ENCODE results near the gene TTYH3.

- TF ChIP-seq GLIS2 (tag by site-specific recombination; IDR thresholded peaks at IDR 0.05) (no peak), ZBTB49 (tag by site-specific recombination; IDR thresholded peaks at IDR 0.05; ENCODE audit: low read depth) (no peak), CTCF (tag by site-specific recombination; IDR thresholded peaks at IDR 0.05) (no peak), ZBTB26 (tag by site-specific recombination; optimal IDR thresholded peaks at IDR 0.05) (no peak), ZNF555 (tag by site-specific recombination; conservative IDR thresholded peaks at IDR 0.05) (no peak), RBAK (tag by site-specific recombination; IDR thresholded peaks at IDR 0.05) (no peak), ZNF501 (tag by site-specific recombination; IDR thresholded peaks at IDR 0.05) (no peak), REST (tag by site-specific recombination; IDR thresholded peaks at IDR 0.05) (no peak), KLF1 (tag by site-specific recombination; IDR thresholded peaks at IDR 0.05) (no peak), TSHZ1 (tag by site-specific recombination; IDR thresholded peaks at IDR 0.05; ENCODE audit: borderline replicate concordance) (no peak), SP3 (tag by site-specific recombination; IDR thresholded peaks at IDR 0.05) (no peak), ZNF133 (tag by site-specific recombination; IDR thresholded peaks at IDR 0.05) (no peak)
Measured at GRCh38 chr7:2644220-2644561, 12.4 kb downstream of the TTYH3 start.

All from HEK293 (cell line).